Activated B cell treated with CpG ODN at 0.5 μM for 24 hours (primary cell): Measurements from ENCODE around the gene KRTAP3-1. TPM values are rescaled to one million over a fixed set of nuclear protein-coding genes. Genes with fewer than 3 reads are reported as not detected.

Source experiments
- ATAC-seq: fragments of 200-7000 bp; cut with Tn5 transposase; one replicate; pipeline ENCODE4 v1.10.0; 2021; ENCODE audit warnings: low read depth, mild to moderate bottlenecking, moderate library complexity
- CTCF ChIA-PET: fragments of 350-600 bp; sonication (Branson Sonifier 250); formaldehyde crosslinking; loops from one replicate; lab custom pipeline; 2021; ENCODE audit warnings: antibody characterized with exemption; lab: Charles Lee
- POLR2A ChIA-PET: fragments of 350-600 bp; sonication (Branson Sonifier 250); formaldehyde crosslinking; loops from one replicate; lab custom pipeline; 2021; ENCODE audit warnings: antibody characterized with exemption; lab: Charles Lee
- DNase-seq: peaks from one replicate; pipeline ENCODE4 v3.0.0; 2022
- H3K27ac Mint-ChIP-seq: one replicate; pipeline ENCODE4 v1.8.0; 2020; ENCODE audit warnings: mixed read lengths
- H3K27me3 Mint-ChIP-seq: one replicate; pipeline ENCODE4 v1.8.0; 2021; ENCODE audit warnings: mixed read lengths
- H3K36me3 Mint-ChIP-seq: one replicate; pipeline ENCODE4 v1.8.0; 2021; ENCODE audit warnings: low read depth, mixed read lengths
- H3K4me1 Mint-ChIP-seq: one replicate; pipeline ENCODE4 v1.8.0; 2021; ENCODE audit warnings: mixed read lengths
- H3K4me3 Mint-ChIP-seq: one replicate; pipeline ENCODE4 v1.8.0; 2020; ENCODE audit warnings: mild to moderate bottlenecking, mixed read lengths
- H3K9me3 Mint-ChIP-seq: one replicate; pipeline ENCODE4 v1.8.0; 2020; ENCODE audit warnings: mixed read lengths
- CTCF ChIP-seq: fragments of 200-600 bp; IDR thresholded peaks from one replicate; pipeline ENCODE4 v1.8.0; 2022; ENCODE audit warnings: antibody characterized with exemption, mild to moderate bottlenecking
- intact Hi-C: fragments of 100-400 bp; cut with micrococcal nuclease; formaldehyde crosslinking; loops from one replicate; pipeline ENCODE4 v1.15.1; 2024
- total RNA-seq: library from RNA; stranded (reverse); gene quantifications from 2 replicates; pipeline ENCODE4 v1.2.3, GENCODE V29; 2022

KRTAP3-1 gene
- total RNA-seq, 1 donor from 2014 or later: not detected

- no peak within 1 kb of the TSS for H3K4me3 Mint-ChIP-seq
- ChIA-PET CTCF (no interaction called here), POLR2A (no interaction called here)
- H3K9me3 Mint-ChIP-seq: no peaks in the 10 kb centered on the region
- H3K36me3 Mint-ChIP-seq: no peaks in the 10 kb centered on the region
- intact Hi-C loops: loop anchor here (5.0 kb wide), 1 partner anchor 177 kb away; no protein-coding TSS in a partner anchor
- ATAC-seq (no peak), DNase-seq (no peak)
- no peak within 1 kb of the TSS for H3K27ac Mint-ChIP-seq
- no peak for TF ChIP-seq CTCF
- H3K27me3 Mint-ChIP-seq: peaks cover 44% of the 10 kb centered on the region
- no peaks in the 10 kb centered on the region for H3K4me1 Mint-ChIP-seq
Measured at GRCh38 chr17:41029633-41030245, 20.8 kb upstream of the KRTAP3-1 start, which contains the start of gene KRTAP1-4. Gene KRTAP1-4 (minus strand): TSS chr17:41030195. CDS start chr17:41030078, 117 bp downstream.

GRCh38 chr17:41026715-41027471 is 18.0 kb upstream of the KRTAP3-1 start, which contains the start of gene KRTAP1-5:
Gene KRTAP1-5 (minus strand): TSS chr17:41027208. CDS start chr17:41027155, 53 bp downstream.
- Mint-ChIP-seq H3K4me3 (no peak within 1 kb of the TSS), H3K4me1 (no peaks in the 10 kb centered on the region), H3K36me3 (no peaks in the 10 kb centered on the region), H3K27ac (no peak within 1 kb of the TSS), H3K27me3 (peaks cover 35% of the 10 kb centered on the region), H3K9me3 (no peaks in the 10 kb centered on the region)
- ATAC-seq (no peak), DNase-seq (no peak)
- ChIA-PET CTCF (no interaction called here), POLR2A (no interaction called here)
- no peak for TF ChIP-seq CTCF
- intact Hi-C loops: loop anchor here (5.0 kb wide), 1 partner anchor 175 kb away; no protein-coding TSS in a partner anchor

GRCh38 chr17:41024697-41025096 is 15.8 kb upstream of the KRTAP3-1 start:
- Mint-ChIP-seq H3K4me1 (no peaks in the 10 kb centered on the region), H3K9me3 (peaks cover 4% of the 10 kb centered on the region), H3K4me3 (no peak overlapping the region), H3K27me3 (peaks cover 27% of the 10 kb centered on the region), H3K27ac (no peak overlapping the region), H3K36me3 (no peaks in the 10 kb centered on the region)
- CTCF ChIA-PET: no interaction called here
- intact Hi-C loops: loop anchor here (5.0 kb wide), 1 partner anchor 172 kb away; no protein-coding TSS in a partner anchor
- DNase-seq: no peak
- ATAC-seq: no peak
- TF ChIP-seq CTCF: no peak
- POLR2A ChIA-PET: no interaction called here

- Mint-ChIP-seq H3K27me3 (peaks cover 11% of the 10 kb centered on the region), H3K9me3 (peaks cover 4% of the 10 kb centered on the region), H3K36me3 (no peaks in the 10 kb centered on the region), H3K4me3 (no peak overlapping the region), H3K4me1 (no peaks in the 10 kb centered on the region), H3K27ac (no peak overlapping the region)
- ATAC-seq: no peak
- no peak for DNase-seq
- intact Hi-C loops: no loop called here
- CTCF ChIA-PET: no interaction called here
- no peak for TF ChIP-seq CTCF
- POLR2A ChIA-PET: no interaction called here
Measured at GRCh38 chr17:41020336-41020735, 11.4 kb upstream of the KRTAP3-1 start.

- POLR2A ChIA-PET: no interaction called here
Measured at GRCh38 chr17:41019415-41019814, 10.5 kb upstream of the KRTAP3-1 start.

More at GRCh38 chr17:41019415-41019814, 10.5 kb upstream of the KRTAP3-1 start:
- DNase-seq (no peak), ATAC-seq (no peak)
- Mint-ChIP-seq H3K4me3 (no peak overlapping the region), H3K4me1 (no peaks in the 10 kb centered on the region), H3K36me3 (no peaks in the 10 kb centered on the region), H3K27me3 (peaks cover 9% of the 10 kb centered on the region), H3K27ac (no peak overlapping the region), H3K9me3 (peaks cover 4% of the 10 kb centered on the region)
- CTCF ChIA-PET: no interaction called here
- intact Hi-C loops: no loop called here
- TF ChIP-seq CTCF: no peak
